CD8-positive, alpha-beta memory T cell (primary cell): ENCODE results near the gene ZBTB40. TPM values are rescaled to one million over a fixed set of nuclear protein-coding genes. Genes with fewer than 3 reads are reported as not detected.

ENCODE experiments used
- CTCF ChIA-PET: fragments of 350-600 bp; sonication (Branson Sonifier 250); formaldehyde crosslinking; loops from one replicate; lab custom pipeline; 2021; ENCODE audit warnings: antibody characterized with exemption; lab: Charles Lee
- POLR2A ChIA-PET: fragments of 350-600 bp; sonication (Branson Sonifier 250); formaldehyde crosslinking; loops from one replicate; lab custom pipeline; 2021; ENCODE audit warnings: antibody characterized with exemption; lab: Charles Lee
- DNase-seq, 5 donors: peaks; one replicate each; pipeline versions ENCODE4 v3.0.0 to v3.0.0-alpha.2; 2020 to 2022; ENCODE audit warnings: mixed read lengths in 1 of 5
- H3K27ac ChIP-seq: one replicate; pipeline ENCODE4 v1.7.0; 2013; ENCODE audit warnings: low read depth, mild to moderate bottlenecking, low read length, moderate library complexity
- H3K27me3 ChIP-seq: 2 replicates; pipeline ENCODE4 v1.7.0; 2013; ENCODE audit warnings: low read length, mild to moderate bottlenecking; ENCODE audit not compliant: insufficient read depth, poor library complexity, severe bottlenecking
- H3K36me3 ChIP-seq: 2 replicates; pipeline ENCODE4 v1.7.0; 2013; ENCODE audit warnings: mild to moderate bottlenecking, low read length, moderate library complexity; ENCODE audit not compliant: insufficient read depth
- H3K4me1 ChIP-seq: 2 replicates; pipeline ENCODE4 v1.7.0; 2013; ENCODE audit warnings: mild to moderate bottlenecking, low read length, moderate library complexity; ENCODE audit not compliant: insufficient read depth
- H3K4me3 ChIP-seq: 2 replicates; pipeline ENCODE4 v1.7.0; 2013; ENCODE audit warnings: mild to moderate bottlenecking, low read length
- H3K9me3 ChIP-seq: 2 replicates; pipeline ENCODE4 v1.7.0; 2013; ENCODE audit warnings: mild to moderate bottlenecking, low read length
- H3K27ac Mint-ChIP-seq, 8 donors: one replicate each; pipeline ENCODE4 v1.8.0; 2020 to 2021; ENCODE audit warnings: mixed read lengths in 8 of 8, mild to moderate bottlenecking in 6 of 8, inconsistent platforms in 3 of 8, moderate library complexity in 3 of 8
- H3K27me3 Mint-ChIP-seq, 2 donors: one replicate each; pipeline ENCODE4 v1.8.0; 2020 to 2021; ENCODE audit warnings: mixed read lengths in 2 of 2, mild to moderate bottlenecking in 1 of 2, moderate library complexity in 1 of 2
- H3K36me3 Mint-ChIP-seq, 3 donors: one replicate each; pipeline ENCODE4 v1.8.0; 2020 to 2021; ENCODE audit warnings: mixed read lengths in 3 of 3, inconsistent platforms in 1 of 3, mild to moderate bottlenecking in 1 of 3
- H3K4me1 Mint-ChIP-seq, 3 donors: one replicate each; pipeline ENCODE4 v1.8.0; 2020 to 2021; ENCODE audit warnings: mixed read lengths in 3 of 3, inconsistent platforms in 1 of 3, mild to moderate bottlenecking in 1 of 3
- H3K4me3 Mint-ChIP-seq, 7 donors: one replicate each; pipeline ENCODE4 v1.8.0; 2020 to 2021; ENCODE audit warnings: mixed read lengths in 7 of 7, mild to moderate bottlenecking in 6 of 7, moderate library complexity in 4 of 7, inconsistent platforms in 2 of 7
- H3K9me3 Mint-ChIP-seq, 5 donors: one replicate each; pipeline ENCODE4 v1.8.0; 2020 to 2022; ENCODE audit warnings: mixed read lengths in 5 of 5, mild to moderate bottlenecking in 3 of 5, moderate library complexity in 2 of 5, inconsistent platforms in 1 of 5
- polyA plus RNA-seq: library from polyadenylated mRNA; unstranded; fragments of 300-500 nt; fragmentation: Illumina TruSeq; gene quantifications from one replicate; pipeline ENCODE4 v1.2.3, GENCODE V29; 2021
- total RNA-seq, 2 experiments: library from RNA; stranded (reverse); gene quantifications; one replicate each; pipeline ENCODE4 v1.2.3, GENCODE V29; 2021

Gene ZBTB40
- total and polyA plus RNA-seq, 3 experiments from 2014 or later = 4.1 to 30.0 (median 29.5) TPM

- Histone ChIP-seq H3K27ac (no peak overlapping the region), H3K4me3 (no peak overlapping the region), H3K4me1 (peaks cover 11% of the 10 kb centered on the region), H3K36me3 (no peaks in the 10 kb centered on the region), H3K9me3 (no peaks in the 10 kb centered on the region), H3K27me3 (no peaks in the 10 kb centered on the region)
- DNase-seq = no peak
- peak overlapping the region in 1 of 7 donors; percentile 20 for H3K4me3 Mint-ChIP-seq
- peaks cover 45 to 80% (median 80%) of the 10 kb centered on the region in 3 donors for H3K4me1 Mint-ChIP-seq
- H3K9me3 Mint-ChIP-seq = no peaks in the 10 kb centered on the region
- POLR2A ChIA-PET = interaction anchor here (1.0 kb wide), 1 partner anchor 9 kb away, joined by 3 read pairs; no protein-coding TSS in a partner anchor
- H3K27me3 Mint-ChIP-seq = no peaks in the 10 kb centered on the region
- peak overlapping the region in 6 of 8 donors; percentile 10 to 93 (median 36) for H3K27ac Mint-ChIP-seq
- CTCF ChIA-PET = interaction anchor here (1.2 kb wide), 1 partner anchor 12 kb away, joined by 3 read pairs; no protein-coding TSS in a partner anchor
- peaks cover 0 to 13% (median 2%) of the 10 kb centered on the region in 3 donors for H3K36me3 Mint-ChIP-seq
Observed at GRCh38 chr1:22461678-22462527, 10.3 kb downstream of the ZBTB40 start.

- H3K36me3 ChIP-seq = no peaks in the 10 kb centered on the region
- H3K4me3 ChIP-seq = no peak overlapping the region
- H3K4me1 Mint-ChIP-seq = peaks cover 43 to 79% (median 77%) of the 10 kb centered on the region in 3 donors
- no peaks in the 10 kb centered on the region for H3K9me3 Mint-ChIP-seq
- no peak overlapping the region for H3K27ac ChIP-seq
- peaks cover 0 to 11% (median 2%) of the 10 kb centered on the region in 3 donors for H3K36me3 Mint-ChIP-seq
- peaks cover 10% of the 10 kb centered on the region for H3K4me1 ChIP-seq
- no peak overlapping the region for H3K4me3 Mint-ChIP-seq
- CTCF ChIA-PET = interaction anchor here (1.2 kb wide), 1 partner anchor 11 kb away, joined by 3 read pairs; the partner anchor contains the start of gene ZBTB40
- H3K9me3 ChIP-seq = no peaks in the 10 kb centered on the region
- DNase-seq = no peak
- H3K27me3 ChIP-seq = no peaks in the 10 kb centered on the region
- H3K27ac Mint-ChIP-seq = no peak overlapping the region
- H3K27me3 Mint-ChIP-seq = no peaks in the 10 kb centered on the region
- POLR2A ChIA-PET = no interaction called here
Observed at GRCh38 chr1:22462928-22463327, 11.3 kb downstream of the ZBTB40 start.

GRCh38 chr1:22465015-22465565 is 13.4 kb downstream of the ZBTB40 start:
- Mint-ChIP-seq H3K27me3 (peaks cover 0 to 2% of the 10 kb centered on the region in 2 donors), H3K36me3 (peaks cover 0 to 10% (median 0%) of the 10 kb centered on the region in 3 donors), H3K27ac (no peak overlapping the region), H3K4me1 (peaks cover 41 to 76% (median 65%) of the 10 kb centered on the region in 3 donors), H3K9me3 (no peaks in the 10 kb centered on the region), H3K4me3 (no peak overlapping the region)
- Histone ChIP-seq H3K4me3 (no peak overlapping the region), H3K9me3 (no peaks in the 10 kb centered on the region), H3K4me1 (peaks cover 5% of the 10 kb centered on the region), H3K36me3 (no peaks in the 10 kb centered on the region), H3K27me3 (no peaks in the 10 kb centered on the region), H3K27ac (no peak overlapping the region)
- ChIA-PET POLR2A (no interaction called here), CTCF (no interaction called here)
- DNase-seq = no peak

GRCh38 chr1:22465671-22466070 is 14.0 kb downstream of the ZBTB40 start:
- no peak overlapping the region for H3K4me3 Mint-ChIP-seq
- Histone ChIP-seq H3K36me3 (no peaks in the 10 kb centered on the region), H3K4me1 (peaks cover 5% of the 10 kb centered on the region), H3K27ac (no peak overlapping the region), H3K4me3 (no peak overlapping the region), H3K27me3 (no peaks in the 10 kb centered on the region), H3K9me3 (no peaks in the 10 kb centered on the region)
- H3K27ac Mint-ChIP-seq = no peak overlapping the region
- ChIA-PET POLR2A (no interaction called here), CTCF (no interaction called here)
- H3K27me3 Mint-ChIP-seq = peaks cover 0 to 2% of the 10 kb centered on the region in 2 donors
- peaks cover 0 to 10% (median 0%) of the 10 kb centered on the region in 3 donors for H3K36me3 Mint-ChIP-seq
- peaks cover 43 to 78% (median 65%) of the 10 kb centered on the region in 3 donors for H3K4me1 Mint-ChIP-seq
- no peaks in the 10 kb centered on the region for H3K9me3 Mint-ChIP-seq
- DNase-seq = no peak

GRCh38 chr1:22470227-22470626 is 18.6 kb downstream of the ZBTB40 start:
- peaks cover 30 to 78% (median 49%) of the 10 kb centered on the region in 3 donors for H3K4me1 Mint-ChIP-seq
- Histone ChIP-seq H3K4me3 (no peak overlapping the region), H3K4me1 (no peaks in the 10 kb centered on the region), H3K27ac (no peak overlapping the region), H3K36me3 (no peaks in the 10 kb centered on the region), H3K27me3 (no peaks in the 10 kb centered on the region), H3K9me3 (no peaks in the 10 kb centered on the region)
- peaks cover 0 to 20% (median 2%) of the 10 kb centered on the region in 3 donors for H3K36me3 Mint-ChIP-seq
- no peaks in the 10 kb centered on the region for H3K9me3 Mint-ChIP-seq
- no peak for DNase-seq
- ChIA-PET POLR2A (no interaction called here), CTCF (no interaction called here)
- peaks cover 0 to 2% of the 10 kb centered on the region in 2 donors for H3K27me3 Mint-ChIP-seq
- H3K27ac Mint-ChIP-seq = no peak overlapping the region
- H3K4me3 Mint-ChIP-seq = no peak overlapping the region

GRCh38 chr1:22471078-22471477 is 19.4 kb downstream of the ZBTB40 start:
- POLR2A ChIA-PET = no interaction called here
- Histone ChIP-seq H3K36me3 (no peaks in the 10 kb centered on the region), H3K4me3 (no peak overlapping the region), H3K4me1 (no peaks in the 10 kb centered on the region), H3K9me3 (no peaks in the 10 kb centered on the region), H3K27ac (no peak overlapping the region), H3K27me3 (no peaks in the 10 kb centered on the region)
- no peak for DNase-seq
- H3K27me3 Mint-ChIP-seq = peaks cover 0 to 2% of the 10 kb centered on the region in 2 donors
- H3K27ac Mint-ChIP-seq = no peak overlapping the region
- CTCF ChIA-PET = no interaction called here
- no peaks in the 10 kb centered on the region for H3K9me3 Mint-ChIP-seq
- H3K4me1 Mint-ChIP-seq = peaks cover 31 to 79% (median 51%) of the 10 kb centered on the region in 3 donors
- H3K36me3 Mint-ChIP-seq = peaks cover 0 to 17% (median 2%) of the 10 kb centered on the region in 3 donors
- H3K4me3 Mint-ChIP-seq = no peak overlapping the region

- Mint-ChIP-seq H3K36me3 (peaks cover 0 to 15% (median 2%) of the 10 kb centered on the region in 3 donors), H3K27me3 (peaks cover 0 to 2% of the 10 kb centered on the region in 2 donors), H3K4me3 (no peak overlapping the region), H3K27ac (no peak overlapping the region), H3K9me3 (no peaks in the 10 kb centered on the region), H3K4me1 (peaks cover 29 to 75% (median 45%) of the 10 kb centered on the region in 3 donors)
- Histone ChIP-seq H3K27ac (no peak overlapping the region), H3K9me3 (no peaks in the 10 kb centered on the region), H3K4me3 (no peak overlapping the region), H3K36me3 (no peaks in the 10 kb centered on the region), H3K27me3 (no peaks in the 10 kb centered on the region), H3K4me1 (no peaks in the 10 kb centered on the region)
- POLR2A ChIA-PET = no interaction called here
- CTCF ChIA-PET = no interaction called here
- no peak for DNase-seq
Observed at GRCh38 chr1:22471610-22472009, 20.0 kb downstream of the ZBTB40 start.

- Mint-ChIP-seq H3K27me3 (peaks cover 0 to 2% of the 10 kb centered on the region in 2 donors), H3K9me3 (no peaks in the 10 kb centered on the region), H3K36me3 (peaks cover 0 to 14% (median 2%) of the 10 kb centered on the region in 3 donors), H3K27ac (no peak overlapping the region), H3K4me3 (no peak overlapping the region), H3K4me1 (peaks cover 29 to 70% (median 37%) of the 10 kb centered on the region in 3 donors)
- ChIA-PET POLR2A (no interaction called here), CTCF (no interaction called here)
- Histone ChIP-seq H3K27ac (no peak overlapping the region), H3K4me1 (no peaks in the 10 kb centered on the region), H3K9me3 (no peaks in the 10 kb centered on the region), H3K27me3 (no peaks in the 10 kb centered on the region), H3K4me3 (no peak overlapping the region), H3K36me3 (no peaks in the 10 kb centered on the region)
- no peak for DNase-seq
Observed at GRCh38 chr1:22472596-22472995, 20.9 kb downstream of the ZBTB40 start.
